ENCODE data around the gene AK5.
A peak's percentile ranks its signal among the peaks of the same experiment; 100 is the strongest.

The AK5 gene

GRCh38 chr1:77489910-77490309 lies 208.1 kb downstream of the AK5 start:
- Histone ChIP-seq H3K4me3 (ENCODE audit: low read length in 2 of 2) (no peak overlapping the region), H3K27ac (replicated peaks; ENCODE audit: low read length) (no peak overlapping the region), H2BK5ac (ENCODE audit: low read length) (no peak overlapping the region), H3K4me1 (ENCODE audit: control insufficient read depth in 2 of 2, insufficient read depth in 1 of 2, low read depth in 1 of 2, low read length in 2 of 2) (peaks cover 4 to 13% of the 10 kb centered on the region in 2 donors), H2AK5ac (ENCODE audit: low read depth, low read length) (no peak overlapping the region), H2BK15ac (ENCODE audit: low read length) (no peak overlapping the region), H3K4me2 (ENCODE audit: insufficient read depth, low read length, poor library complexity, severe bottlenecking) (no peak overlapping the region), H3K23ac (ENCODE audit: low read depth, low read length, poor library complexity) (no peak overlapping the region), H3K27me3 (ENCODE audit: control insufficient read depth in 3 of 3, insufficient read depth in 3 of 3, low read depth in 1 of 3, low read length in 3 of 3) (no peaks in the 10 kb centered on the region), H3K9me3 (replicated peaks in 1 of 2; ENCODE audit: control insufficient read depth in 2 of 2, insufficient read depth in 1 of 2, low read depth in 1 of 2, low read length in 2 of 2) (no peaks in the 10 kb centered on the region), H3K9ac (ENCODE audit: low read depth, low read length, poor library complexity) (no peak overlapping the region), H3K36me3 (replicated peaks in 1 of 2; ENCODE audit: control insufficient read depth in 2 of 2, insufficient read depth in 2 of 2, low read length in 2 of 2) (no peaks in the 10 kb centered on the region), H4K91ac (ENCODE audit: low read depth, low read length, poor library complexity) (no peak overlapping the region), H2AFZ (ENCODE audit: low read length) (no peak overlapping the region), H3K18ac (ENCODE audit: low read length) (no peak overlapping the region), H3K79me1 (ENCODE audit: low read depth, low read length) (no peaks in the 10 kb centered on the region), H4K8ac (ENCODE audit: low read depth, low read length) (no peak overlapping the region), H2BK120ac (ENCODE audit: low read depth, low read length) (no peak overlapping the region), H3K4ac (ENCODE audit: low read length) (no peak overlapping the region), H3K14ac (ENCODE audit: low read length) (no peak overlapping the region), H2BK12ac (ENCODE audit: low read length) (no peak overlapping the region)
- DNase-seq (ENCODE audit: low spot score) = peak; percentile 6
- no CpG with 5 or more reads among the region's 2 CpGs for WGBS, 2 donors (ENCODE audit: extremely low coverage in 2 of 2, insufficient read length in 2 of 2, insufficient replicate concordance in 1 of 2)

GRCh38 chr1:77494026-77494425 lies 212.2 kb downstream of the AK5 start:
- Histone ChIP-seq H3K9me3 (replicated peaks in 1 of 2; ENCODE audit: control insufficient read depth in 2 of 2, insufficient read depth in 1 of 2, low read depth in 1 of 2, low read length in 2 of 2) (peaks cover 0 to 3% of the 10 kb centered on the region in 2 donors), H4K91ac (ENCODE audit: low read depth, low read length, poor library complexity) (no peak overlapping the region), H3K4me2 (ENCODE audit: insufficient read depth, low read length, poor library complexity, severe bottlenecking) (no peak overlapping the region), H3K18ac (ENCODE audit: low read length) (no peak overlapping the region), H3K23ac (ENCODE audit: low read depth, low read length, poor library complexity) (no peak overlapping the region), H2BK15ac (ENCODE audit: low read length) (no peak overlapping the region), H2BK120ac (ENCODE audit: low read depth, low read length) (no peak overlapping the region), H2BK12ac (ENCODE audit: low read length) (no peak overlapping the region), H2BK5ac (ENCODE audit: low read length) (no peak overlapping the region), H3K9ac (ENCODE audit: low read depth, low read length, poor library complexity) (no peak overlapping the region), H3K4me3 (ENCODE audit: low read length in 2 of 2) (no peak overlapping the region), H3K27ac (replicated peaks; ENCODE audit: low read length) (no peak overlapping the region), H3K27me3 (ENCODE audit: control insufficient read depth in 3 of 3, insufficient read depth in 3 of 3, low read depth in 1 of 3, low read length in 3 of 3) (no peaks in the 10 kb centered on the region), H3K79me1 (ENCODE audit: low read depth, low read length) (no peaks in the 10 kb centered on the region), H3K36me3 (replicated peaks in 1 of 2; ENCODE audit: control insufficient read depth in 2 of 2, insufficient read depth in 2 of 2, low read length in 2 of 2) (no peaks in the 10 kb centered on the region), H4K8ac (ENCODE audit: low read depth, low read length) (no peak overlapping the region), H3K4ac (ENCODE audit: low read length) (no peak overlapping the region), H2AFZ (ENCODE audit: low read length) (no peak overlapping the region), H3K14ac (ENCODE audit: low read length) (no peak overlapping the region), H3K4me1 (ENCODE audit: control insufficient read depth in 2 of 2, insufficient read depth in 1 of 2, low read depth in 1 of 2, low read length in 2 of 2) (peaks cover 3 to 13% of the 10 kb centered on the region in 2 donors), H2AK5ac (ENCODE audit: low read depth, low read length) (no peak overlapping the region)
- DNase-seq (ENCODE audit: low spot score) = no peak

GRCh38 chr1:77498918-77499317 lies 217.1 kb downstream of the AK5 start:
- H2BK5ac ChIP-seq (ENCODE audit: low read length) = no peak overlapping the region
- H3K4me1 ChIP-seq (ENCODE audit: control insufficient read depth in 2 of 2, insufficient read depth in 1 of 2, low read depth in 1 of 2, low read length in 2 of 2) = peaks cover 0 to 2% of the 10 kb centered on the region in 2 donors
- no peak overlapping the region for H4K8ac ChIP-seq (ENCODE audit: low read depth, low read length)
- no peak overlapping the region for H3K23ac ChIP-seq (ENCODE audit: low read depth, low read length, poor library complexity)
- H2AFZ ChIP-seq (ENCODE audit: low read length) = no peak overlapping the region
- no peak overlapping the region for H2BK12ac ChIP-seq (ENCODE audit: low read length)
- H2BK15ac ChIP-seq (ENCODE audit: low read length) = no peak overlapping the region
- no peak for DNase-seq (ENCODE audit: low spot score)
- H3K36me3 ChIP-seq (replicated peaks in 1 of 2; ENCODE audit: control insufficient read depth in 2 of 2, insufficient read depth in 2 of 2, low read length in 2 of 2) = no peaks in the 10 kb centered on the region
- no peak overlapping the region for H3K4ac ChIP-seq (ENCODE audit: low read length)
- H2AK5ac ChIP-seq (ENCODE audit: low read depth, low read length) = no peak overlapping the region
- no peak overlapping the region for H3K9ac ChIP-seq (ENCODE audit: low read depth, low read length, poor library complexity)
- no peak overlapping the region for H2BK120ac ChIP-seq (ENCODE audit: low read depth, low read length)
- no peak overlapping the region for H3K4me2 ChIP-seq (ENCODE audit: insufficient read depth, low read length, poor library complexity, severe bottlenecking)
- H3K4me3 ChIP-seq (ENCODE audit: low read length in 2 of 2) = no peak overlapping the region
- H4K91ac ChIP-seq (ENCODE audit: low read depth, low read length, poor library complexity) = no peak overlapping the region
- H3K14ac ChIP-seq (ENCODE audit: low read length) = no peak overlapping the region
- H3K18ac ChIP-seq (ENCODE audit: low read length) = no peak overlapping the region
- no peaks in the 10 kb centered on the region for H3K79me1 ChIP-seq (ENCODE audit: low read depth, low read length)
- no peaks in the 10 kb centered on the region for H3K27me3 ChIP-seq (ENCODE audit: control insufficient read depth in 3 of 3, insufficient read depth in 3 of 3, low read depth in 1 of 3, low read length in 3 of 3)
- peaks cover 0 to 3% of the 10 kb centered on the region in 2 donors for H3K9me3 ChIP-seq (replicated peaks in 1 of 2; ENCODE audit: control insufficient read depth in 2 of 2, insufficient read depth in 1 of 2, low read depth in 1 of 2, low read length in 2 of 2)
- no peak overlapping the region for H3K27ac ChIP-seq (replicated peaks; ENCODE audit: low read length)

GRCh38 chr1:77499466-77499865 lies 217.6 kb downstream of the AK5 start:
- Histone ChIP-seq H3K4ac (ENCODE audit: low read length) (no peak overlapping the region), H3K4me2 (ENCODE audit: insufficient read depth, low read length, poor library complexity, severe bottlenecking) (no peak overlapping the region), H4K91ac (ENCODE audit: low read depth, low read length, poor library complexity) (no peak overlapping the region), H3K14ac (ENCODE audit: low read length) (no peak overlapping the region), H2AK5ac (ENCODE audit: low read depth, low read length) (no peak overlapping the region), H2AFZ (ENCODE audit: low read length) (no peak overlapping the region), H3K18ac (ENCODE audit: low read length) (no peak overlapping the region), H2BK5ac (ENCODE audit: low read length) (no peak overlapping the region), H3K79me1 (ENCODE audit: low read depth, low read length) (no peaks in the 10 kb centered on the region), H4K8ac (ENCODE audit: low read depth, low read length) (no peak overlapping the region), H3K9me3 (replicated peaks in 1 of 2; ENCODE audit: control insufficient read depth in 2 of 2, insufficient read depth in 1 of 2, low read depth in 1 of 2, low read length in 2 of 2) (peaks cover 0 to 3% of the 10 kb centered on the region in 2 donors), H3K27ac (replicated peaks; ENCODE audit: low read length) (no peak overlapping the region), H2BK15ac (ENCODE audit: low read length) (no peak overlapping the region), H3K4me3 (ENCODE audit: low read length in 2 of 2) (no peak overlapping the region), H3K23ac (ENCODE audit: low read depth, low read length, poor library complexity) (no peak overlapping the region), H3K9ac (ENCODE audit: low read depth, low read length, poor library complexity) (no peak overlapping the region), H2BK12ac (ENCODE audit: low read length) (no peak overlapping the region), H3K36me3 (replicated peaks in 1 of 2; ENCODE audit: control insufficient read depth in 2 of 2, insufficient read depth in 2 of 2, low read length in 2 of 2) (no peaks in the 10 kb centered on the region), H2BK120ac (ENCODE audit: low read depth, low read length) (no peak overlapping the region), H3K4me1 (ENCODE audit: control insufficient read depth in 2 of 2, insufficient read depth in 1 of 2, low read depth in 1 of 2, low read length in 2 of 2) (peaks cover 0 to 2% of the 10 kb centered on the region in 2 donors), H3K27me3 (ENCODE audit: control insufficient read depth in 3 of 3, insufficient read depth in 3 of 3, low read depth in 1 of 3, low read length in 3 of 3) (no peaks in the 10 kb centered on the region)
- WGBS, 2 donors (ENCODE audit: extremely low coverage in 2 of 2, insufficient read length in 2 of 2, insufficient replicate concordance in 1 of 2) = no CpG with 5 or more reads among the region's 5 CpGs
- DNase-seq (ENCODE audit: low spot score) = no peak
